ENCODE results near the gene DENND1B. TPM values are rescaled to one million over a fixed set of nuclear protein-coding genes. Genes with fewer than 3 reads are reported as not detected.

DENND1B gene
- total RNA-seq, 1 experiment from 2014 or later, result 28.2 TPM

- no peaks in the 10 kb centered on the region for H3K27me3 Mint-ChIP-seq (ENCODE audit: unreplicated experiment)
- no peak for DNase-seq
- intact Hi-C loops (cut with micrococcal nuclease; ENCODE audit: unreplicated experiment), result no loop called here
- peaks cover 8% of the 10 kb centered on the region for H3K9me3 Mint-ChIP-seq (ENCODE audit: low read depth, unreplicated experiment)
- H3K36me3 Mint-ChIP-seq (ENCODE audit: insufficient read depth, unreplicated experiment), result no peaks in the 10 kb centered on the region
- no peak for TF ChIP-seq CTCF (IDR thresholded peaks at IDR 0.05; ENCODE audit: unreplicated experiment)
- CTCF ChIA-PET, result no interaction called here
- BruUV-seq (replicated peaks), result no TSS peak
- H3K4me1 Mint-ChIP-seq (ENCODE audit: low read depth, unreplicated experiment), result no peaks in the 10 kb centered on the region
- H3K4me3 Mint-ChIP-seq (ENCODE audit: low read depth, unreplicated experiment), result no peak overlapping the region
- no peak overlapping the region for H3K27ac Mint-ChIP-seq (ENCODE audit: unreplicated experiment)
Observed at GRCh38 chr1:197567442-197567841, 207.8 kb downstream of the DENND1B start.

- H3K9me3 Mint-ChIP-seq (ENCODE audit: low read depth, unreplicated experiment), result no peaks in the 10 kb centered on the region
- no TSS peak for BruUV-seq (replicated peaks)
- no peaks in the 10 kb centered on the region for H3K4me1 Mint-ChIP-seq (ENCODE audit: low read depth, unreplicated experiment)
- TF ChIP-seq CTCF (IDR thresholded peaks at IDR 0.05; ENCODE audit: unreplicated experiment), result no peak
- CTCF ChIA-PET, result no interaction called here
- no peak overlapping the region for H3K4me3 Mint-ChIP-seq (ENCODE audit: low read depth, unreplicated experiment)
- no peaks in the 10 kb centered on the region for H3K27me3 Mint-ChIP-seq (ENCODE audit: unreplicated experiment)
- H3K27ac Mint-ChIP-seq (ENCODE audit: unreplicated experiment), result no peak overlapping the region
- intact Hi-C loops (cut with micrococcal nuclease; ENCODE audit: unreplicated experiment), result no loop called here
- no peak for DNase-seq
- no peaks in the 10 kb centered on the region for H3K36me3 Mint-ChIP-seq (ENCODE audit: insufficient read depth, unreplicated experiment)
Observed at GRCh38 chr1:197561041-197561440, 214.2 kb downstream of the DENND1B start.

- no peak overlapping the region for H3K27ac Mint-ChIP-seq (ENCODE audit: unreplicated experiment)
- H3K9me3 Mint-ChIP-seq (ENCODE audit: low read depth, unreplicated experiment), result no peaks in the 10 kb centered on the region
- DNase-seq, result no peak
- TF ChIP-seq CTCF (IDR thresholded peaks at IDR 0.05; ENCODE audit: unreplicated experiment), result no peak
- no peaks in the 10 kb centered on the region for H3K4me1 Mint-ChIP-seq (ENCODE audit: low read depth, unreplicated experiment)
- intact Hi-C loops (cut with micrococcal nuclease; ENCODE audit: unreplicated experiment), result no loop called here
- BruUV-seq (replicated peaks), result no TSS peak
- H3K36me3 Mint-ChIP-seq (ENCODE audit: insufficient read depth, unreplicated experiment), result no peaks in the 10 kb centered on the region
- no peaks in the 10 kb centered on the region for H3K27me3 Mint-ChIP-seq (ENCODE audit: unreplicated experiment)
- H3K4me3 Mint-ChIP-seq (ENCODE audit: low read depth, unreplicated experiment), result no peak overlapping the region
- CTCF ChIA-PET, result no interaction called here
Observed at GRCh38 chr1:197559655-197560054, 215.6 kb downstream of the DENND1B start.

- Mint-ChIP-seq H3K4me3 (ENCODE audit: low read depth, unreplicated experiment) (no peak overlapping the region), H3K27me3 (ENCODE audit: unreplicated experiment) (no peaks in the 10 kb centered on the region), H3K36me3 (ENCODE audit: insufficient read depth, unreplicated experiment) (no peaks in the 10 kb centered on the region), H3K4me1 (ENCODE audit: low read depth, unreplicated experiment) (no peaks in the 10 kb centered on the region), H3K9me3 (ENCODE audit: low read depth, unreplicated experiment) (no peaks in the 10 kb centered on the region), H3K27ac (ENCODE audit: unreplicated experiment) (no peak overlapping the region)
- CTCF ChIA-PET, result no interaction called here
- DNase-seq, result no peak
- no TSS peak for BruUV-seq (replicated peaks)
- intact Hi-C loops (cut with micrococcal nuclease; ENCODE audit: unreplicated experiment), result no loop called here
- TF ChIP-seq CTCF (IDR thresholded peaks at IDR 0.05; ENCODE audit: unreplicated experiment), result no peak
Observed at GRCh38 chr1:197559244-197559643, 216.0 kb downstream of the DENND1B start.

- Mint-ChIP-seq H3K27me3 (ENCODE audit: unreplicated experiment) (no peaks in the 10 kb centered on the region), H3K4me3 (ENCODE audit: low read depth, unreplicated experiment) (no peak overlapping the region), H3K36me3 (ENCODE audit: insufficient read depth, unreplicated experiment) (no peaks in the 10 kb centered on the region), H3K4me1 (ENCODE audit: low read depth, unreplicated experiment) (no peaks in the 10 kb centered on the region), H3K27ac (ENCODE audit: unreplicated experiment) (no peak overlapping the region), H3K9me3 (ENCODE audit: low read depth, unreplicated experiment) (no peaks in the 10 kb centered on the region)
- intact Hi-C loops (cut with micrococcal nuclease; ENCODE audit: unreplicated experiment), result no loop called here
- TF ChIP-seq CTCF (IDR thresholded peaks at IDR 0.05; ENCODE audit: unreplicated experiment), result no peak
- DNase-seq, result no peak
- CTCF ChIA-PET, result no interaction called here
- no TSS peak for BruUV-seq (replicated peaks)
Observed at GRCh38 chr1:197557302-197557701, 218.0 kb downstream of the DENND1B start.

Data from Calu3 (cell line).